Measurements from ENCODE around the gene CDYL2.
A peak's percentile ranks its signal among the peaks of the same experiment; 100 is the strongest.
"Not testable (repeated sequence)": the region's sequence is repeated elsewhere in the genome, so short reads cannot be mapped to it uniquely, and the experiment has no call there.

The CDYL2 gene

DNA sequence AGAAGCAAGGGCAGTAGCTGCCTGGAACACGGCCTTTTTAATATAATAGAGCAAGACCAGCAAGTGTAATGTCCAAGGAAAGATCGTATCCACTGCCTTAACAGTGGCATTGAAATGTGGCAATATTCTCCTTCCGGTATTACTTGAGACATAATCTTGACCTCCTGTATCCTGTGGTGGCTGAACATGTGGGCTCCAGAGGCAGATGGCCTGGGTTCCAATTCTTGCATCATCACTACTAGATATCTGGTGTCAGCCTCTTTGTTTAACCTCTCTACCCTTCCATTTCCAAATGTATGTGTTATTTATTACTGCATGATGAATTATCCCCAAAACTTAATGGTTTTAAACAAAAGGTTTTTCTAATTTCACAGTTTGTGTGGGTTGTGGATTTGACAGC is 3.5 kb upstream of the CDYL2 start:
- DNase-seq (ENCODE audit: low spot score): no peak

DNA sequence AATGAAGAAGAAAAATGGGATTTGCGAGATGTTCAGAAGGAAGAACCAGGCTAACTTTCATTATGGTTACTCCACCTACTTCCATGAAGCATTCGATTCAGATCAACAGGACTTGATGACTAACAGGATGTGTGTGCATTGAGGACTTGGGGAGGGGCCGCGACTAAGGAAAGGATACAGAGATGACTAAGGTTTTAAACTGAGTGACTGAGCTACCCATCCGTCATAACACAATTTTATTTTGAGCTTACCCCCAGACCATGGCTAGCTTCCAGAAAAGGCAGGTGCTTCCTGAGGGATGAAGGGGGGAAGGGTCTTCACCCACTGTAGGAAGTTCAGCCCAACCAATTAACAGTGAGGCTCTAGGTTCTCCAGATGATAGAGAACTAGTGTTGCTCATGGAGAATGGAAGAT is 2.5 kb upstream of the CDYL2 start:
- peak; percentile 18 for DNase-seq (ENCODE audit: low spot score)

DNA sequence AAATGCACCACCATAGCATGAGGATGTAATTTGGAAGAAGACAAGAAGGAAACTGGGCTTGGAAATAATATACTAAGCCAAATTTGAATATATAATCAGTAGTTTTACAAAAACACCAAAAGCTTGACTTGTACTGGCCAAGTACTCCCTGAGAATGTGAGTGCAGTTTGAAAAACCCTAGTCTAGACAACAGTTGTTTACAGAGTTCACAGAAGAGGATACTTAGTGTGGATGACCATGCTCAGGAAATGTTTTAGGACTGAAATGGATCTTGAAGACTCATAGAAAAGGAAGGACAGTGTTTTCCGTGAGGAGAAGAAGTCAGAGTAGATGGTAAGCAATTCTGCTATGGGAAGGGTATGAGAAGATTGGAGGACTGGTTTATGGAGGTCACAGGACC is 1.9 kb upstream of the CDYL2 start:
- no peak for DNase-seq (ENCODE audit: low spot score)

DNA sequence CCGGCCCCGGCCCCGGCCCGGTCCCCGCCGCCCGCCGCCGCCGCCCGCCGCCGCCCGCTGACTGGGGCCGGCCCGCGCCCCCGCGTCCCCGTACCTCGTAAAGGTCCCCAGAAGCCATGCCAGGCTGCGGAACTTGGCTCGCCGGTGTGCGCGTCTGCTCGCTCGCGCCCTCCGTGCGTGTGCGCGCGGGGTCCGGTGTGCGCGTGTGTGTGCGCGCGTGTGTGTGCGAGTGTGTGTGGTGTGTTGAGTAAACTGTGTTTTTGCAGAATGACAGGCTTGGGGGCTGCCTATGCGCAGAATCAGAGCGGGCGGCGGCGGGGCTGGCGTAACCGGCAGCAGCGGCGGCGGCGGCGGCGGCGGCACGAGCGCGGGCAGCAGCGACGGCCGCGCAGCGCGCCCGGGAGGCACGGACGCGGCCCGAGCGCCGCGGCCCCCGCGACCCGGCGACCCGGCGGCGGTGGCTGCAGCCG is 307 bp downstream of the CDYL2 start:
- DNase-seq (ENCODE audit: low spot score): peak; percentile 77

DNA sequence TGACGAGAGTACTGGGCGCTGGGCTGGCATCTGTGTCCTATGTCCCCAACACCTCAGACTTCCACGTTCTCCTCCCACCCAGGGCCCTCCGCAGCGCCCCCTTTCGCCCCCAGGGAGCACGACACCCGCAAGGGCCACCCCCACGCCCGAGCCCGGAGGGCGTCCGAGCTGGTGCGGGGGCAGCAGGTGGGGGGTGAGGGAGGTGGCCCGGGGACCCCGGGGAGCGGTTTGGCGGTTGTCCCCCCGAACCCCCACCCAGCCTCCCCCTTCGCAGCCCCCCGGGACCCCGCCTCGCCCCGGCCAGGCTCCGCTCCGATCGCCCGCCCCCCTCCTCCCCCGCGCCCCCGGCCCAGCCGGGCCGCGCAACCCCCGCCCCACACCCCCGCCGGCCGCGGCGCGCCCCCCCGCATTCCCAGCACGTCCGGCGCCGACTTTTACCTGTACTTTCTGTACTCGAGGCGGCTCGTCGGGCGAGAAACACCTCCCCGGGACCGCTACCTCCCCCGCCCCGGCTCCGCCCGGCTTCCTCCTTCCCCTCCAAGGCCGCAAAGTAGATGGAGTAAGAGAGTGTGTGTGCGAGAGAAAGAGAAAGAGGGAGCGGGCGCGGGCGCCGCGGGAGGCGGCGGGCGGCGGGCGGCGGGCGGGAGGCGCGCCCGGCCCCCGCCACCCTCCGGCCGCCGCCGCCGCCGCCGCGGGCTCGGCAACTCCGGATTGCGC is 901 bp downstream of the CDYL2 start:
- DNase-seq (ENCODE audit: low spot score): peak; percentile 72

DNA sequence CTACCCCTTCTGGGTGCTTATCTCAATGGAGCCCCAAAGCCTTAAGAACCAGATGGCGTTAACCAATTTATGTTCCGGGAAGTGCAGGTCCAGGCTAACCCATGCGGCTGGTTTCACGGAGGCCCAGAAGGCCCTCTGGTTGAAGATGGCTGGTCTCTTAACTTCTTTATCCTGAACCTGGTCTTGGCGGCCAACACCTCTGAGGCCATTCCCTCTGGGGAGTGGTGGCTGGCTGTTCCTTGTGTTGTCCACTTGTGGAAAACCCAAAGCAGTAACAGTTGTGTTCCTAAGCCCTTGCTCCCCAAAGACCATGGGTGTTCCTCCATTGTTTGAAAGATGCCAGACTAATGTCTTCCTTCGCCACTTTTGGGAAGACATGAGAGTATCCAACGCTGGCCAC is 1.5 kb downstream of the CDYL2 start:
- no peak for DNase-seq (ENCODE audit: low spot score)

DNA sequence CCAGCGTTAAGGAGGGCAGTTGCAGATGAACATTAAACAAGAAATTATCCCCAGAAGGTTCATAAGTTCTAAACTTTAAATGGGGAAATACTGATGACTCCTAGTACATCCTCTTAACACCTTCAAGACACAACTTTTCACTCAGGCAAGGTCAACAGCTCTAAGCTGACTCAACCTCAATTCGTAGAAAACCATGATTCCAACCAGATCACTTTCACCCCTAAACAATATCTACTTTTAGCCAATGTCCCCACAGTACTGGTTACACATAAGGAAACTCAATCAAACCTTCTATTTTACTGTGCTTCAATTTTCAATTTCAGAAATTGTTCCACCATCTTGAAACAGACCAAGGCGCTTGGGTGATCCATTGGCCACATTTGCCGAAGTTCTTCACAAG is 2.3 kb downstream of the CDYL2 start:
- no peak for DNase-seq (ENCODE audit: low spot score)

DNA sequence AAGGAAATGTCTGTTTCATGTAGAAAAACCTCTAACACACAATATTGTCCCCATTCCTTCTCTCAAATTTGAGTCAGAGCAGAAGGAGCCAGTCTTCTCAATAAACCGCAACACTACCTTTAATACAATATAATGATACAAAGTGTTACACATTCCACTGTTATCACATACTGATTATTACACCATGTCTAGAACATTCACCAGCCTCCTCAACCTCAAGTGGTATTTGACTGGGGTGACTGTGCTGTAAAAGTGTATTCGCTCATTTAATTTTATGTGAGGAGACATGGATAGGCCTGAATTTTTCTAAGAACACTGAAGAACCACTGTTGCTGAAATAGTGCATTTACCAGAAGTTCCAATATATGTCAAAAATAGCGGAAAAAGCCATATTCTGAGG is 10.3 kb downstream of the CDYL2 start:
- no peak for DNase-seq (ENCODE audit: low spot score)

DNA sequence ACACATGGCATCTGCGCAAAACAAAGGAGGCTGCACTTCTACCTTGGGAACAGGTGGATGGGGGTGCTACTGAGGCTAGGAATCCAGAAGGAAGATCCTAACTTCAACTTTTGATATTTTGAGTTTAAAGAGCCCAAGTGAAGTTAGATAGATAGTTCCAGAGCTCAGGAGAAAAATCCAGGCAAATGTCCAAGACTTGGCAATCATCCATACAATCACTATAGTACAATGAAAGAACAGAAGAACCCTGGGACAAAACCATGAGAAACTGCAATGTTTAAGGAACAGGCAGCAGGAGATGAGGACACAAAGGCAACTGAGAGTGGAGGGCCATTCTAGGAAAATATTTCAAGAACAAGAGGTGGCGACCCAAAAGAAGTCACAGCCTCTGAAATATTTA is 12.4 kb downstream of the CDYL2 start:
- no peak for DNase-seq (ENCODE audit: low spot score)

DNA sequence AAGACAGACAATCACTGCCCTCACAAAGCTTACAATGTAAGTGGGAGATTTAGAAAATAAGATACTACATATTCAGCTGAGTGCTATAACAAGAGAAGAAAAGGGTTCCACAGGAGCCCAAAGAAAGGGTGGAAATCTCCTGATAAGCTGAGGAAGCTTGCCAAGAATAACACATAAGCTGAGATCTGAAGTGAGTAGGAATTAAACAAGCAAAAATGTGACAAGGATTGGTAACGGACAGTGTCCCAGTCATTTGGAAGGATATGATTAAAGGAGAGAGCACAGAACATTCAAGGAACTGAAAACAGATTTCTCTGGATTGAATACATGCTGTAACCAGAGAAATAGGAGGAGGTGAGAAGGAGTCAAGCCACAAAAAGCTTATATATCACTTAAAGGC is 13.0 kb downstream of the CDYL2 start:
- no peak for DNase-seq (ENCODE audit: low spot score)

DNA sequence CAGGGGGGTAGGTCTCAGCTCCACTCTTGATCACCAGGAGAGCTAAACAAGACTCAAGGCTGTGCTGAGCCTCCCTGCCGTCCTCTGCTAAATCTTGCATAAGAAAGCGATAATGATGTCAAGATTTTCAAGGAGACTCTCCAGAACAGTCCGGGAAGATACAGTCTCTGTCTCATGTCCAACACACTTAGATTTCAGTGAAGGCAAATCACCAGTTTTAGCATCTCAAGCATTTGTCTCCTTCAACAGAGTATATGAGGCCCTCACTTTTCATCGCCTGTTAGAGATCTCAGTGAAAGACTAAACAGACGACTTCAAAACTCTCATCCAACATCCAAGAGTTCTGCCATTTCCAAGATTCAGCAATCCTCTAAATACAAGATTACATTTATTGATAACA is 13.6 kb downstream of the CDYL2 start:
- DNase-seq (ENCODE audit: low spot score): no peak

DNA sequence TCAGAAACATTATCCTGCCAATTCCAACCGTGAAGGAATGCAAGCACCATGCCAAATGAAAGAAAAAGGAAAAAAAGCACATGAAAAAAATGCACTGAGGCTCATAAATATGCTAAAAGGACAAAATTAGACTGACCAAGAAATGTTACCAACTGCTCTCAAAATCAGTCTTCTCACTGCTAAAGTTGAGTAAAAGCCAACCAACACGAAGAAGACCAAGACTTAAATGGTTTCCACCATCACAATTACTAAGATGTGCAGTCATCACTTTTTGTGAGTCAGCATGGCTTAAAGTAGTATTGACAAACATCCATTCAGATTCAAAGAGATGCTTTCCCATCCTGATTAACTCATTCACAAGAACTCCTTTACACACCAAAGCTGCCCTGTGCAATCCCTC is 16.4 kb downstream of the CDYL2 start:
- peak; percentile 29 for DNase-seq (ENCODE audit: low spot score)

DNA sequence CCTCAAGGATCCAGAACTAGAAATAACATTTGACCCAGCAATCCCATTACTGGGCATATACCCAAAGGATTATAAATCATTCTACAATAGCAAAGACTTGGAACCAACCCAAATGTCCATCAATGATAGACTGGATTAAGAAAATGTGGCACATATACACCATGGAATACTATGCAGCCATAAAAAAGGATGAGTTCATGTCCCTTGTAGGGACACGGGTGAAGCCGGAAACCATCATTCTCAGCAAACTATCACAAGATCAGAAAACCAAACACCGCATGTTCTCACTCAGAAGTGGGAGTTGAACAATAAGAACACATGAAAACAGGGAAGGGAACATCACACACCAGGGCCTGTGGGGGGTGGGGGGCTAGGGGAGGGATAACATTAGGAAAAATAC is 17.8 kb downstream of the CDYL2 start:
- not testable (repeated sequence) for DNase-seq (ENCODE audit: low spot score)

DNA sequence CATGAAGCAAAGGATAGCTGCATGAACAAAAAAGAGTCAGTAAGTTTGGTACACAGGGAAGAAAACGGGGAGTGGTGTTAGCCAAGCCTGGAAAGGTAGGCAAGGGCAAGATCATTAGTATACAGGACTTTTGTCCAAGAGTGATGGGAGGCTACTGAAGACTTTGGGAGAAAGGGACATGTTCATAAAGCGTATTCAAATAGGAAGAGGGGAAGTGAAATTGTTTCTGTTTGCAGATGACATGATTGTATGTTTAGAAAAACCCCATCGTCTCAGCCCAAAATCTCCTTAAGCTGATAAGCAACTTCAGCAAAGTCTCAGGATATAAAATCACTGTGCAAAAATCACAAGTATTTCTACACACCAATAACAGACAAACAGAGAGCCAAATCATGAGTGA is 19.4 kb downstream of the CDYL2 start:
- DNase-seq (ENCODE audit: low spot score): no peak

DNA sequence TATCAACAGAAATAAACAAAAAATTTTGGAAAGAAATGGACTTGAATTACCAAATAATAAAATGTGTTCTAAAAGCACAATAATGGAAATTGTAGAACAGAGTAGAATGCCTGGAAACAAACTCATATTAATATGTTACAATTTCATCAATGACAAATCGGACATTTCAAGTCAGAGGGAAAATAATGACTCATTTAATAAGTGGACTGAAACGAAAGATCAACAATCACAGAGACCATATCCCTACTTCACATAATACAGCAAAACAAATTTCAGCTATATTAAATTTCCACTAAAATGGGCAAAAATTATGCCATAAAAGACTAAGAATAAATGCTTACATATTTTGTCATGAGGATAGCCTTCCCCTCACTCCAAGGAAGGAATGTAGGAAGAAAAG is 25.7 kb downstream of the CDYL2 start:
- DNase-seq (ENCODE audit: low spot score): no peak

DNA sequence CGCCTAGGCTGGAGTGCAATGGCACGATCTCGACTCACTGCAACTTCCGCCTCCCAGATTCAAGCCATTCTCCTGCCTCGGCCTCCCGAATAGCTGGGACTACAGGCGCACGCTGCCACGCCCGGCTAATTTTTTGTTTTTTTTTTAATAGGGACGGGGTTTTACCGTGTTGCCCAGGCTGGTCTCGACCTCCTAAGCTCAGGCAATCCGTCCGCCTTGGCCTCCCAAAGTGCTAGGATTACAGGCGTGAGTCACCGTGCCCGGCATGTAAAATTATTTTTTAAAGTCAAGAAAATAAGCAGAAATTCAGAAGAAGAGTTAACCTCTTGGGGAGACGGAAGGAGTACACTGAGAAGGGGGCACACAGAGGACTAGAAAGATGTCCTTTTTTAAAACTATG is 27.5 kb downstream of the CDYL2 start:
- DNase-seq (ENCODE audit: low spot score): no peak

DNA sequence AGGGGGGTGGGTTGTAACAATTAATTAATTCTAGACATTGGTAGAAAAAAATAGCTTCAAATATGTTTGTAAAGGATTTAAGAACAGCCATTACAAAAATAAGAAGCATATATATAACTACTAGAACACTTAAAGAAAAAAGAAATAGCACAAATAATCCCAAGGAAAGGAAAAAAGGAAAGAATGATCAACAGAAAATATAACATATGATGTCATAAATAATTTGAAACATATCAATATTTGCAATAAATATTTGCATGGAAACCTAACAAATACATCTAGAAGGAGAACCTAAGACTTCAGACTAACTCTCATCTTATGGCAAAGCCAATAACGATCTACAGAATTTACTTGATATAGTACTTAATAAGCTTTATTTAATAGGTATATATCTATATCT is 28.9 kb downstream of the CDYL2 start:
- DNase-seq (ENCODE audit: low spot score): no peak

DNA sequence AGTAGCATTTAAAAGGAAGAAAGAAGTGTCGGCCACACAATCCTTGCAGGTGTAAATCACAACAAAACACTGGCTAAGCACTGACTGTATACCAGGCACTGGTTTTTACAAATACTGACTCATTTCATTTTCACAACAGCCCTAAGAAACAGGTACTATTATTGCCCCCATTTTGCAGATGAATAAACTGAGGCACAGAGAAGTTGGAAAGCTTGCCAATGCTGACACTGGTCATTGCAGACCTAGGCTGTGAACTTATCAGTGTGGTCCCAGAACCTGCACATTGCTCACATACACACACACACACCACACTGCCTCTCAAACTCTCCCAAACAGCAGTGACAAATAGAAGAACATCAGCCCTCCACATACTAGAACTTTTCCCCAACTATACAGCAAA is 37.6 kb downstream of the CDYL2 start:
- DNase-seq (ENCODE audit: low spot score): no peak

DNA sequence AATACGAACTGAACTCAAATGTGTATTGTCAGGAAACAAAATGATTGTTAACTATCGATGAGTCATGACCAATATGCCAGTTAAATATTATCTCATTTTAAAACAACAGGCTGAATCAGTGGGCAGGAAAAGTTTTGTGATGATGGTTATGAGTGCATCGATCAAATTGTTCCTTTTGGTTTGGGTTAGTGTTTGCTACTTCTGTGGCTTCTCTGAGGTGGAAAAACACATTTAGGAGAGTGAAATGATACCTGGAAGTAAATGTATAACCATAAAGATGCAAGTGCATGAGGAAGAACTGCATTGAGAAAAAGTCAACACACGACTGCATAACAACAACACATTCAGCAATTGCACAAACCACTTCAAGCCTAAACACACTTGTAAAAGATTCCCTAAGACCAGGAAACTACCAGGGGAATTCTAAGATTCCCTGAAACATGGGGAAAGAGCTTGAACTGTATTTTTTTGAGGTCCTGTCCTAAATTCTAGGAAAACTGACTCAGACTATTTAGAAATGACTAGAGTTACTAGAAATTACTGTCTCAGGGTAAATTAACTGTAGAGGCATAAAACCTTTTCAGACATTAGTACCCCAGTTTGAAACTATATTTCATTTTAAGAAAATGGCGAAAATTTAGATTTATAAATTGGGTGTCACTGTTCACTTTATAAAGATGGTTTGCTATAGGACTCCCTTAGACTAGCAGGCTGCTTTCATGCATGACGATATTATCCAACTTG is 44.8 kb downstream of the CDYL2 start:
- no peak for DNase-seq (ENCODE audit: low spot score)

DNA sequence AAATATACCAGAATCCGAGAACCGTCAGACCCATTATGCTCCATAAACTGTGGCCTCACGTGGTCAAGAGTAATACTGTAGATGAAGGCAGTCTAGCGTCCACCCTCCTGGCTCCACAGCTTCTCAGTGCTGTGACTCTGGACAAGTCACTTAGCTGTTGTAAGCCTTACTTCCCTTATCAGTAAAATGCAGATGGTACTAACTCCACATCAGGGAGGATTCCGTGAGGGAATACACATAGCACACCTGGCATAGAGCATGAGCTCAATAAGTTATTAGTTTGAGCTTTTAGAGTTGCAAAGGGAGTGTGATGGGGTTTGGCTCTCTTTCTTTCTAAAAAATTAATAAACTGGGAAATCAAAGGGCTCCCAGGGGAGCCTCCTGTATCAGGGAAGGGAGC is 49.9 kb downstream of the CDYL2 start:
- DNase-seq (ENCODE audit: low spot score): no peak

DNA sequence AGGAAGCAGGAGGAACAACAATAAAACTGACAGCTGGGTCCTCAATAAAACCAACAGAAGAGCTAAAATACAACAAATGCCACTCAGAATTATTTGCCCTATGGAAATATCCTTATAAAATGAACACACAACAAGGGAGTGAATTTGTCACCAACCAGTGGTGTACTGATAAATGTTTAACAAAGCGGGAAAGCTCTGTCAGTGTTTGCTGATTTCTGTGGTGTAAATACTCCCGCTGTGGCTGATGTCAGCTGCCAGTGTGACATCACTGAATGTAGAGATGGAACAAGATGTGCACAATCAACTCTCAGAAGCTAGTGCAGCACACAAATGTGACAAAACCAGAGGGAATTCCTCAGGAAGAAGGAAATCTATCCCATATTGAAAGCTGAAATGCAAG is 51.9 kb downstream of the CDYL2 start:
- no peak for DNase-seq (ENCODE audit: low spot score)

DNA sequence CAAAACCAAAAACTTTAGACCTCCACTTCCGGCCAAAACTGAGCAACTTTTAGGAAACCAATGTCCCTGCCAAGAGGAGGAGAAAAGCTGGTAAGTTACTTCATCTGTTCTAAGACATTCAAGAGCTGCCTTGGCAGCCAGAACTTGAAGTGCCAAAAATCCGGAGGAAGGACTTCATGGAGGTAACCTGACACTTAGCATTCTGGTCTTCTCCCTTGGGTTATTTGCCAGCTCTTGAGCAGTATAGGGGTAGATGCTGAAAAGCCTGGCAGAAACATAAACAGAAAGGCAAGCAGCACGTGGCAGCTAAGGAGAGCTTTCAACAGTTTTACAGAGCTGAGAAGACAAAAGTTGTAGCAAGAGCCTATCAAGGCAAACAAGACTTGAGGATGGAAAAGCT is 53.2 kb downstream of the CDYL2 start:
- peak; percentile 75 for DNase-seq (ENCODE audit: low spot score)

DNA sequence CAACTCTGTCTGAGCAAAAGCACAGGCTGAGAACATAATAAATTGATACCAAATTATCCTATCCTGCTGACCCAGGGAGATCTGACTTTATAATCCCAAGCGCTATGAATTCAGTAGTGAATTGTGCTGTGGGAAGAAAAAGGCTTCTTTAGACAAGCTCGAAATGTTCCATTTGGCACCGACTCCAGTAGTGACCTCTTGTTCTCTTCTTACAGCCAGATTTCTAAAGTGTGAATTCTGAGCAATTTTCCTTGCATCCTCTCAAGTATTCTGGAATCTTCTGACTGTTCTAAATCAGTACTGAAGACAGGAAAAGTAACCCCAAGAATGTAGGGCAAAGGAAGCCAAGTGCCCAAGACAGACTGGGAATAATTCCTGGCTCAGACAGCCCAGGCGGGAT is 58.2 kb downstream of the CDYL2 start:
- no peak for DNase-seq (ENCODE audit: low spot score)

DNA sequence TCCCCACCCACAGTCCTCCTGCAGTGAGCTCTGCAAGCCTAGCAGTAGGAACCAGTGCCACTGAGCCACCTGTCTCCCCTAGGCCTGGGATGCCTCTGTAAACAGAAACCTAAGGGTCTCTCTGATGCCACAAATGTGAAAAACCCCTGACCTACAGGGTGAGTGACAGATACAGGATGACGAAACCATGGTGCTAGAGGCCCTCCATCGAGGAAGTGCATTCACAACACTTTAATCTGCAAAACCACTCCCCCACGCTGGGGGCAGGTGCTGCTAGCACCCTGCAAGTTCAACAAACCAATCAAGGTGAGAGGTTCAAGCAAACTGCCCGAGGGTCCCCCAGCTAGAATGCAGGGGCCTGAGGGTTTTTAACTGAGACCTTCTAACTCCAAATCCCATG is 59.5 kb downstream of the CDYL2 start:
- DNase-seq (ENCODE audit: low spot score): no peak
